ENCODE results near the gene ABCA13. TPM values are rescaled to one million over a fixed set of nuclear protein-coding genes. Genes with fewer than 3 reads are reported as not detected.

Gene ABCA13
- total RNA-seq, result under 0.01 TPM in 2 replicates

GRCh38 chr7:48171202-48171601, at the start of gene ABCA13:
ABCA13 (plus strand) TSS chr7:48171458; CDS start chr7:48171484, 26 bp downstream.

Other genes with a start within 250 kb of the ABCA13 start
- 1.6 and 3.4 TPM in 2 replicates for gene PKD1L1, start 223.0 kb upstream of the ABCA13 start, total RNA-seq
- 20.9 and 28.1 TPM in 2 replicates for gene HUS1, start 191.8 kb upstream of the ABCA13 start, total RNA-seq
- gene SUN3, start 142.4 kb upstream of the ABCA13 start, total RNA-seq, result not detected in 2 replicates
- gene C7orf57, start 135.9 kb upstream of the ABCA13 start, total RNA-seq, result not detected in 2 replicates
- gene UPP1, start 82.2 kb upstream of the ABCA13 start, total RNA-seq, result 16.7 and 34.9 TPM in 2 replicates

Measured in vein endothelial cell (primary cell).